GM13976 (cell line): ENCODE results near the gene PFKM.
"Not testable (repeated sequence)": the region's sequence is repeated elsewhere in the genome, so short reads cannot be mapped to it uniquely, and the experiment has no call there.

Experiments used
- DNase-seq: peaks from one replicate; pipeline ENCODE4 v3.0.0; 2012; ENCODE audit warnings: low spot score
- CTCF ChIP-seq: IDR thresholded peaks from 2 replicates; pipeline ENCODE4 v1.5.1; 2012; ENCODE audit warnings: borderline replicate concordance, mild to moderate bottlenecking; ENCODE audit not compliant: insufficient read depth; ENCODE audit errors: extremely low read depth, missing control alignments, control extremely low read depth
- in situ Hi-C: fragments of 300-500 bp; cut with MboI; formaldehyde crosslinking; loops from one replicate; pipeline ENCODE4 v1.12.0; 2022; ENCODE audit warnings: low sequenced_read_pairs, mixed read lengths, inconsistent platforms; ENCODE audit not compliant: unreplicated experiment

The PFKM gene

GRCh38 chr12:48151103-48151771 is 32.1 kb downstream of the PFKM start:
- TF ChIP-seq CTCF: no peak
- DNase-seq: no peak
- in situ Hi-C loops: loop anchor here (25.0 kb wide), 2 partner anchors 189 to 439 kb away; partner anchors contain the start of genes RPAP3 and TMEM106C

GRCh38 chr12:48155786-48156185 is 36.6 kb downstream of the PFKM start:
- in situ Hi-C loops: loop anchor here (25.0 kb wide), 2 partner anchors 193 to 443 kb away; partner anchors contain the start of genes RPAP3 and TMEM106C
- not testable (repeated sequence) for DNase-seq

- DNase-seq: no peak
- no peak for TF ChIP-seq CTCF
- in situ Hi-C loops: loop anchor here (25.0 kb wide), 2 partner anchors 194 to 444 kb away; partner anchors contain the start of genes RPAP3 and TMEM106C
Observed at GRCh38 chr12:48156652-48157017, 37.5 kb downstream of the PFKM start.

GRCh38 chr12:48157018-48157888 is 38.1 kb downstream of the PFKM start, which contains the start of gene ASB8:
ASB8 (minus strand) TSS chr12:48157515; CDS start chr12:48153496, 4,019 bp downstream.
- DNase-seq: peak; percentile 97
- TF ChIP-seq CTCF: peak; percentile 25
- in situ Hi-C loops: loop anchor here (25.0 kb wide), 2 partner anchors 195 to 445 kb away; partner anchors contain the start of genes RPAP3 and TMEM106C

GRCh38 chr12:48157889-48158370 is 38.8 kb downstream of the PFKM start:
- TF ChIP-seq CTCF: no peak
- in situ Hi-C loops: loop anchor here (25.0 kb wide), 2 partner anchors 196 to 446 kb away; partner anchors contain the start of genes RPAP3 and TMEM106C
- DNase-seq: no peak

GRCh38 chr12:48160046-48160445 is 40.9 kb downstream of the PFKM start:
- DNase-seq: no peak
- in situ Hi-C loops: loop anchor here (25.0 kb wide), 2 partner anchors 198 to 448 kb away; partner anchors contain the start of genes RPAP3 and TMEM106C
- no peak for TF ChIP-seq CTCF
